Smooth muscle cell (in vitro differentiated cells): ENCODE results near the gene YEATS2. TPM values are rescaled to one million over a fixed set of nuclear protein-coding genes. Genes with fewer than 3 reads are reported as not detected.

Experiments
- DNase-seq: peaks from one replicate; lab custom pipeline; 2025; ENCODE audit not compliant: unreplicated experiment; lab: John Stamatoyannopoulos, UW
- H2AFZ ChIP-seq: fragments of 200-600 bp; sonication (generic); 2 replicates; pipeline ENCODE4 v1.6.0; 2016; ENCODE audit warnings: antibody characterized with exemption, low read depth, mild to moderate bottlenecking
- H3F3A ChIP-seq: fragments of 200-600 bp; sonication (generic); 2 replicates; pipeline ENCODE4 v1.6.0; 2017; ENCODE audit warnings: antibody characterized with exemption, low read depth
- H3K27ac ChIP-seq: fragments of 200-600 bp; sonication (generic); 2 replicates; pipeline ENCODE4 v1.5.1; 2016; ENCODE audit warnings: low read depth, mild to moderate bottlenecking
- H3K27me3 ChIP-seq: fragments of 200-600 bp; sonication (generic); 2 replicates; pipeline ENCODE4 v1.6.1; 2016; ENCODE audit warnings: low read depth, mild to moderate bottlenecking
- H3K36me3 ChIP-seq: fragments of 200-600 bp; sonication (generic); 2 replicates; pipeline ENCODE4 v1.5.1; 2016; ENCODE audit warnings: low read depth
- H3K4me1 ChIP-seq: fragments of 200-600 bp; sonication (generic); 2 replicates; pipeline ENCODE4 v1.5.1; 2016; ENCODE audit warnings: low read depth
- H3K4me2 ChIP-seq: fragments of 200-600 bp; sonication (generic); 2 replicates; pipeline ENCODE4 v1.6.0; 2016; ENCODE audit warnings: mild to moderate bottlenecking
- H3K4me3 ChIP-seq: fragments of 200-600 bp; sonication (generic); 2 replicates; pipeline ENCODE4 v1.5.1; 2016; ENCODE audit warnings: mild to moderate bottlenecking
- H3K79me2 ChIP-seq: fragments of 200-600 bp; sonication (generic); 2 replicates; pipeline ENCODE4 v1.6.0; 2016; ENCODE audit warnings: low read depth, mild to moderate bottlenecking
- H3K9ac ChIP-seq: fragments of 200-600 bp; sonication (generic); 2 replicates; pipeline ENCODE4 v1.6.0; 2016; ENCODE audit warnings: low read depth
- H3K9me3 ChIP-seq: fragments of 200-600 bp; sonication (generic); replicated peaks from 2 replicates; pipeline ENCODE4 v1.5.1; 2016; ENCODE audit warnings: low read depth
- H4K20me1 ChIP-seq: fragments of 200-600 bp; sonication (generic); 2 replicates; pipeline ENCODE4 v1.6.0; 2016; ENCODE audit warnings: low read depth
- CTCF ChIP-seq: fragments of 200-600 bp; sonication (generic); IDR thresholded peaks from 2 replicates; pipeline ENCODE4 v1.5.1; 2017; ENCODE audit warnings: borderline replicate concordance, mild to moderate bottlenecking, antibody characterized with exemption; ENCODE audit not compliant: insufficient read depth, poor library complexity, severe bottlenecking
- WGBS: methylation state at CpG from one replicate; pipeline ENCODE4 v1.1.7; 2016; ENCODE audit warnings: low lambda C conversion rate; 5-methylcytosine and 5-hydroxymethylcytosine counted together
- polyA plus RNA-seq: library from polyadenylated mRNA; unstranded; fragments of >200 nt; fragmentation: Nextera tagmentation; extraction: Ambion mirVana; gene quantifications from 2 replicates; pipeline ENCODE4 v1.2.1, GENCODE V29; 2016
- total RNA-seq: library from RNA; depleted of rRNA; stranded (reverse); fragments of >200 nt; gene quantifications from 2 replicates; pipeline ENCODE4 v1.2.3, GENCODE V29; 2014

The YEATS2 gene
- total and polyA plus RNA-seq, 2 experiments from 2014 or later = 19.9 to 30.4 TPM

- Histone ChIP-seq H3K36me3 (peaks cover 38% of the 10 kb centered on the region), H2AFZ (no peak overlapping the region), H3F3A (no peaks in the 10 kb centered on the region), H3K27ac (no peak overlapping the region), H3K9ac (no peak overlapping the region), H3K4me1 (no peaks in the 10 kb centered on the region), H4K20me1 (peaks cover 7% of the 10 kb centered on the region), H3K9me3 (no peaks in the 10 kb centered on the region), H3K79me2 (peaks cover 4% of the 10 kb centered on the region), H3K4me2 (no peak overlapping the region), H3K27me3 (no peaks in the 10 kb centered on the region), H3K4me3 (no peak overlapping the region)
- TF ChIP-seq CTCF = no peak
- no peak for DNase-seq
- 69% methylated on average over 6 of the region's 6 CpGs for WGBS
Observed at GRCh38 chr3:183725387-183725786, 27.8 kb downstream of the YEATS2 start.

- Histone ChIP-seq H3K9ac (no peak overlapping the region), H3K79me2 (peaks cover 8% of the 10 kb centered on the region), H2AFZ (no peak overlapping the region), H3K36me3 (peaks cover 32% of the 10 kb centered on the region), H4K20me1 (peaks cover 8% of the 10 kb centered on the region), H3K27me3 (no peaks in the 10 kb centered on the region), H3K27ac (no peak overlapping the region), H3K4me2 (no peak overlapping the region), H3K4me1 (no peaks in the 10 kb centered on the region), H3F3A (no peaks in the 10 kb centered on the region), H3K4me3 (no peak overlapping the region), H3K9me3 (no peaks in the 10 kb centered on the region)
- no peak for TF ChIP-seq CTCF
- no peak for DNase-seq
- 100% methylated on average over 1 of the region's 1 CpG for WGBS
Observed at GRCh38 chr3:183728204-183728603, 30.6 kb downstream of the YEATS2 start.

GRCh38 chr3:183730361-183730760, 32.8 kb downstream of the YEATS2 start:
- Histone ChIP-seq H3K79me2 (peaks cover 4% of the 10 kb centered on the region), H3K9me3 (no peaks in the 10 kb centered on the region), H3K4me1 (no peaks in the 10 kb centered on the region), H3K4me3 (no peak overlapping the region), H3K4me2 (no peak overlapping the region), H3K36me3 (peaks cover 14% of the 10 kb centered on the region), H3K27ac (no peak overlapping the region), H3K9ac (no peak overlapping the region), H2AFZ (no peak overlapping the region), H3F3A (no peaks in the 10 kb centered on the region), H3K27me3 (no peaks in the 10 kb centered on the region), H4K20me1 (peaks cover 22% of the 10 kb centered on the region)
- no peak for DNase-seq
- 91% methylated on average over 2 of the region's 2 CpGs for WGBS
- TF ChIP-seq CTCF = no peak

GRCh38 chr3:183731611-183732010, 34.0 kb downstream of the YEATS2 start:
- H3K36me3 ChIP-seq = peaks cover 13% of the 10 kb centered on the region
- no peaks in the 10 kb centered on the region for H3K4me1 ChIP-seq
- no peak for DNase-seq
- H3K9ac ChIP-seq = no peak overlapping the region
- no peaks in the 10 kb centered on the region for H3K27me3 ChIP-seq
- 97% methylated on average over 5 of the region's 5 CpGs for WGBS
- H2AFZ ChIP-seq = no peak overlapping the region
- H3K27ac ChIP-seq = no peak overlapping the region
- H3K4me2 ChIP-seq = no peak overlapping the region
- H4K20me1 ChIP-seq = peaks cover 24% of the 10 kb centered on the region
- H3F3A ChIP-seq = no peaks in the 10 kb centered on the region
- no peaks in the 10 kb centered on the region for H3K9me3 ChIP-seq
- TF ChIP-seq CTCF = no peak
- H3K79me2 ChIP-seq = peaks cover 4% of the 10 kb centered on the region
- no peak overlapping the region for H3K4me3 ChIP-seq
